Measurements from ENCODE around the gene CTSD.

Gene CTSD

DNA sequence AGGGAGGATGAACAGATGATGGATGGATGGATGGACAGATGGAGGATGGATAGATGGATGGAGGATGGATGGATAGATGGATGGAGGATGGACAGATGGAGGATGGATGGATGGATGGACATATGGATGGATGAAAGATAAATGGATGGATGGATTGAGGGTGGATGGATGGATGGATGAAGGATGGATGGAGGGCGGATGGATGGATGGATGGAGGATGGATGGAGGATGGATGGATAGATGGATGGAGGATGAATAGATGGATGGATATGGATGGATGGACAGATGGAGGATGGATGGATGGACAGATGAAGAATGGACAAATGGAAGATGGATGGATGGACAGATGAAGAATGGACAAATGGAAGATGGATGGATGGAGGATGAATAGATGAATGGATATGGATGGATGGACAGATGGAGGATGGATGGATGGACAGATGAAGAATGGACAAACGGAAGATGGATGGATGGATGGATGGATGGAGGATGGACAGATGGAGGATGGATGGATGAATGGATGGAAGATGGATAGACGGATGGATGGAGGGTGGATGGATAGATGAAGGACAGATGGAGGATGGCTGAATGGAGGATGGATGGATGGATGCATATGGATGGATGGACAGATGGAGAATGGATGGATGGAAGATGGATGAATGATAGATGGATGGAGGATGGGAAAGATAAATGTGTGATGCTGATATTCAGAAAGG, 20.7 kb downstream of the CTSD start:
- peaks cover 0 to 23% (median 13%) of the 10 kb centered on the region in 3 experiments for H3K27me3 ChIP-seq (ENCODE audit: control insufficient read depth in 3 of 3, insufficient read depth in 3 of 3, low read depth in 1 of 3, low read length in 3 of 3)

DNA sequence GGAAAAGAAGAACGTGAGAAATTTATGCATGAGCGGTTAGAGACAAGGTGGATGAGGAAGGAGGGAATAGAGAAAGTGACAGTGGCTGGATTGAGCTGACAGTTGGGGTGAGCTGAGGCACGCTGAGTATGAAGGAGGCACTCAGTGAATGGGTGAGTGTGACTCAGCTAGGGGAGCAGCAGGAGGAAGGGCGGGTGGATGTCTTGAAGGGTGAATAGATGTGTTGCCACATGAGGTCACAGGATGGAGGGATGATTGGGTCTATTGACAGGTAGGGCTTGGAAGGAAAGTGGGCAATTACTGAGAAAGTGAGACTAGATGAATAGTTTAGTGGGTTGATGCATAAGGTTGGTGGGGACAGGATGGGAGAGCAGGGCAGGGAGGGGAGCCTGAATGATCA, 21.4 kb downstream of the CTSD start:
- Histone ChIP-seq H3K4me1 (ENCODE audit: control insufficient read depth in 2 of 2, insufficient read depth in 1 of 2, low read depth in 1 of 2, low read length in 2 of 2) (peaks cover 0 to 2% of the 10 kb centered on the region in 2 donors), H3K4me3 (ENCODE audit: low read length in 2 of 2) (no peak overlapping the region), H3K23ac (ENCODE audit: low read depth, low read length, poor library complexity) (no peak overlapping the region), H3K27ac (replicated peaks; ENCODE audit: low read length) (no peak overlapping the region), H3K36me3 (replicated peaks in 1 of 2; ENCODE audit: control insufficient read depth in 2 of 2, insufficient read depth in 2 of 2, low read length in 2 of 2) (peaks cover 0 to 3% of the 10 kb centered on the region in 2 donors), H3K79me1 (ENCODE audit: low read depth, low read length) (no peaks in the 10 kb centered on the region), H3K27me3 (ENCODE audit: control insufficient read depth in 3 of 3, insufficient read depth in 3 of 3, low read depth in 1 of 3, low read length in 3 of 3) (peaks cover 0 to 17% (median 6%) of the 10 kb centered on the region in 3 experiments), H2BK15ac (ENCODE audit: low read length) (no peak overlapping the region), H4K8ac (ENCODE audit: low read depth, low read length) (no peak overlapping the region), H3K4me2 (ENCODE audit: insufficient read depth, low read length, poor library complexity, severe bottlenecking) (no peak overlapping the region), H3K14ac (ENCODE audit: low read length) (no peak overlapping the region), H2BK12ac (ENCODE audit: low read length) (no peak overlapping the region), H2BK120ac (ENCODE audit: low read depth, low read length) (no peak overlapping the region), H3K4ac (ENCODE audit: low read length) (no peak overlapping the region), H3K9ac (ENCODE audit: low read depth, low read length, poor library complexity) (no peak overlapping the region), H2AFZ (ENCODE audit: low read length) (no peak overlapping the region), H3K18ac (ENCODE audit: low read length) (no peak overlapping the region), H2BK5ac (ENCODE audit: low read length) (no peak overlapping the region), H2AK5ac (ENCODE audit: low read depth, low read length) (no peak overlapping the region), H3K9me3 (replicated peaks in 1 of 2; ENCODE audit: control insufficient read depth in 2 of 2, insufficient read depth in 1 of 2, low read depth in 1 of 2, low read length in 2 of 2) (peaks cover 0 to 9% of the 10 kb centered on the region in 2 donors), H4K91ac (ENCODE audit: low read depth, low read length, poor library complexity) (no peak overlapping the region)
- no peak for DNase-seq (ENCODE audit: low spot score)
- 100% methylated on average over 1 of the region's 4 CpGs; no CpG with 5 or more reads in 1 of the 2 donors for WGBS, 2 donors (ENCODE audit: extremely low coverage in 2 of 2, insufficient read length in 2 of 2, insufficient replicate concordance in 1 of 2)

More for the DNA sequence above, 20.7 kb downstream of the CTSD start:
- whole genome bisulfite sequencing, 2 donors (ENCODE audit: extremely low coverage in 2 of 2, insufficient read length in 2 of 2, insufficient replicate concordance in 1 of 2) = 100% methylated on average over 1 to 2 of the region's 3 CpGs
- H3K18ac ChIP-seq (ENCODE audit: low read length) = no peak overlapping the region
- H3K4ac ChIP-seq (ENCODE audit: low read length) = no peak overlapping the region
- no peak overlapping the region for H4K8ac ChIP-seq (ENCODE audit: low read depth, low read length)
- no peak for DNase-seq (ENCODE audit: low spot score)
- H3K4me3 ChIP-seq (ENCODE audit: low read length in 2 of 2) = no peak overlapping the region
- H3K9ac ChIP-seq (ENCODE audit: low read depth, low read length, poor library complexity) = peak overlapping the region; percentile 55
- H3K79me1 ChIP-seq (ENCODE audit: low read depth, low read length) = no peaks in the 10 kb centered on the region
- no peak overlapping the region for H4K91ac ChIP-seq (ENCODE audit: low read depth, low read length, poor library complexity)
- H3K14ac ChIP-seq (ENCODE audit: low read length) = no peak overlapping the region
- H2BK5ac ChIP-seq (ENCODE audit: low read length) = no peak overlapping the region
- no peak overlapping the region for H2AK5ac ChIP-seq (ENCODE audit: low read depth, low read length)
- peaks cover 0 to 2% of the 10 kb centered on the region in 2 donors for H3K4me1 ChIP-seq (ENCODE audit: control insufficient read depth in 2 of 2, insufficient read depth in 1 of 2, low read depth in 1 of 2, low read length in 2 of 2)
- H3K23ac ChIP-seq (ENCODE audit: low read depth, low read length, poor library complexity) = no peak overlapping the region
- no peak overlapping the region for H3K27ac ChIP-seq (replicated peaks; ENCODE audit: low read length)
- peaks cover 0 to 8% of the 10 kb centered on the region in 2 donors for H3K9me3 ChIP-seq (replicated peaks in 1 of 2; ENCODE audit: control insufficient read depth in 2 of 2, insufficient read depth in 1 of 2, low read depth in 1 of 2, low read length in 2 of 2)
- H3K4me2 ChIP-seq (ENCODE audit: insufficient read depth, low read length, poor library complexity, severe bottlenecking) = no peak overlapping the region
- no peak overlapping the region for H2BK12ac ChIP-seq (ENCODE audit: low read length)
- H2AFZ ChIP-seq (ENCODE audit: low read length) = no peak overlapping the region
- H2BK15ac ChIP-seq (ENCODE audit: low read length) = no peak overlapping the region
- H2BK120ac ChIP-seq (ENCODE audit: low read depth, low read length) = no peak overlapping the region
- H3K36me3 ChIP-seq (replicated peaks in 1 of 2; ENCODE audit: control insufficient read depth in 2 of 2, insufficient read depth in 2 of 2, low read length in 2 of 2) = peaks cover 0 to 3% of the 10 kb centered on the region in 2 donors

DNA sequence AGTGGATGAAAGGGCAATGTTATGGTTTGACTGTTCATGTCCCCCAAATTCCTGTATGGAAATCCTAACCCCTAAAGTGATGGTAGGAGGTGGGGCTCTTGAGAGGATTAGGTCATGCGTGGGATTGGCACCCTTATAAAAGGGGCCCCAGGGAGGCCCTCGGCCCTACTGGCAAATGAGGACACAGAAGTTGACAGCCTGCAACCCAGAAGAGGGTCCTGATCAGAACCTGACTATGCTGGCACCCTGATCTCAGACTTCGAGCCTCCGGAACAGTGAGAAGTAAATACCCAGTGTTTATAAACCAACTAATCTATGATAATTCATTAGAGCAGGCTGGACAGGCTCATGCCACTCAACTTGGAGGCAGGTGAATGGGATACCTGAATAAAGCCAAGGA, 22.0 kb downstream of the CTSD start:
- Histone ChIP-seq H3K18ac (ENCODE audit: low read length) (no peak overlapping the region), H3K9me3 (replicated peaks in 1 of 2; ENCODE audit: control insufficient read depth in 2 of 2, insufficient read depth in 1 of 2, low read depth in 1 of 2, low read length in 2 of 2) (peaks cover 0 to 11% of the 10 kb centered on the region in 2 donors), H3K9ac (ENCODE audit: low read depth, low read length, poor library complexity) (no peak overlapping the region), H3K23ac (ENCODE audit: low read depth, low read length, poor library complexity) (no peak overlapping the region), H2AK5ac (ENCODE audit: low read depth, low read length) (no peak overlapping the region), H3K4ac (ENCODE audit: low read length) (no peak overlapping the region), H3K79me1 (ENCODE audit: low read depth, low read length) (no peaks in the 10 kb centered on the region), H3K4me2 (ENCODE audit: insufficient read depth, low read length, poor library complexity, severe bottlenecking) (no peak overlapping the region), H2AFZ (ENCODE audit: low read length) (no peak overlapping the region), H3K36me3 (replicated peaks in 1 of 2; ENCODE audit: control insufficient read depth in 2 of 2, insufficient read depth in 2 of 2, low read length in 2 of 2) (peaks cover 0 to 3% of the 10 kb centered on the region in 2 donors), H4K8ac (ENCODE audit: low read depth, low read length) (no peak overlapping the region), H2BK15ac (ENCODE audit: low read length) (no peak overlapping the region), H3K27me3 (ENCODE audit: control insufficient read depth in 3 of 3, insufficient read depth in 3 of 3, low read depth in 1 of 3, low read length in 3 of 3) (peaks cover 0 to 14% (median 2%) of the 10 kb centered on the region in 3 experiments), H3K4me1 (ENCODE audit: control insufficient read depth in 2 of 2, insufficient read depth in 1 of 2, low read depth in 1 of 2, low read length in 2 of 2) (peaks cover 0 to 2% of the 10 kb centered on the region in 2 donors), H3K14ac (ENCODE audit: low read length) (no peak overlapping the region), H2BK5ac (ENCODE audit: low read length) (no peak overlapping the region), H3K4me3 (ENCODE audit: low read length in 2 of 2) (no peak overlapping the region), H3K27ac (replicated peaks; ENCODE audit: low read length) (no peak overlapping the region), H4K91ac (ENCODE audit: low read depth, low read length, poor library complexity) (no peak overlapping the region), H2BK12ac (ENCODE audit: low read length) (no peak overlapping the region), H2BK120ac (ENCODE audit: low read depth, low read length) (no peak overlapping the region)
- DNase-seq (ENCODE audit: low spot score) = no peak
- WGBS, 2 donors (ENCODE audit: extremely low coverage in 2 of 2, insufficient read length in 2 of 2, insufficient replicate concordance in 1 of 2) = no CpG with 5 or more reads among the region's 4 CpGs

DNA sequence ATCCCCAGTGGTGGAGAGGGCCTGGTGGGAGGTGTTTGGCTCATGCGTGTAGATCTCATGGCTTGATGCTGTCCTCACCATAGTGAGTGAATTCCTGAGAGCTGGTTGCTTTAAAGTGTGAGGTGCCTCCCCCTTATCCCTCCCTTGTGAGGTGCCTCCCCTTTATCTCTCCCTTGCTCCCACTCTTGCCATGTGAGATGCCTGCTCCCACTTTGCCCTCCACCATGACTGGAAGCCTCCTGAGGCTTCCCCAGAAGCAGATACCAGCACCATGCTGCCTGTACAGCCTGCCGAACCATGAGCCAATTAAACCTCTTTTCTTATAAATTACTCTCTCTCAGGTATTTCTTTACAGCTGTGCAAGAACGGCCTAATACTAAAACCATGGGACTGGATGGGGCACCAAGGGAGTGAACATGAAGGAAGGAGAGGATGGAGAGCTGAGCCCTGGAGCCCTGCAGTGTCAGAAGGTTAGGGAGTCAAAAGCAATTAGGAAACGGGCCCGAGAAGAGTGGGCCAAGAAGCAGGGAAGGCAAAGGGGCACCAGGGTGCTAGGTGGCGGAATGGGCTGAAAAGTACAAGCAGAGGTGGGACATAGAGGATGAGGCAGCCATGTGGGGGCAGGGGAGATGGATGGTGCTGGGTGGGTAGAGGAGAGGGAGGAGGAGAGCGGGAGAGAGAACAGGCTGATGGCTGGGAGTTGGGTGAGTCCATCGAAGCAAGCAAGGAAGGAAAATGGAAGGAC, 22.8 kb downstream of the CTSD start:
- WGBS, 2 donors (ENCODE audit: extremely low coverage in 2 of 2, insufficient read length in 2 of 2, insufficient replicate concordance in 1 of 2) = no CpG with 5 or more reads among the region's 8 CpGs
- Histone ChIP-seq H3K18ac (ENCODE audit: low read length) (peak overlapping the region; percentile 32), H2BK120ac (ENCODE audit: low read depth, low read length) (no peak overlapping the region), H4K91ac (ENCODE audit: low read depth, low read length, poor library complexity) (no peak overlapping the region), H2BK5ac (ENCODE audit: low read length) (no peak overlapping the region), H3K36me3 (replicated peaks in 1 of 2; ENCODE audit: control insufficient read depth in 2 of 2, insufficient read depth in 2 of 2, low read length in 2 of 2) (peaks cover 0 to 2% of the 10 kb centered on the region in 2 donors), H3K27me3 (ENCODE audit: control insufficient read depth in 3 of 3, insufficient read depth in 3 of 3, low read depth in 1 of 3, low read length in 3 of 3) (peaks cover 0 to 14% (median 0%) of the 10 kb centered on the region in 3 experiments), H3K4ac (ENCODE audit: low read length) (no peak overlapping the region), H3K14ac (ENCODE audit: low read length) (no peak overlapping the region), H3K79me1 (ENCODE audit: low read depth, low read length) (no peaks in the 10 kb centered on the region), H3K9ac (ENCODE audit: low read depth, low read length, poor library complexity) (no peak overlapping the region), H4K8ac (ENCODE audit: low read depth, low read length) (no peak overlapping the region), H3K4me1 (ENCODE audit: control insufficient read depth in 2 of 2, insufficient read depth in 1 of 2, low read depth in 1 of 2, low read length in 2 of 2) (peaks cover 0 to 2% of the 10 kb centered on the region in 2 donors), H3K23ac (ENCODE audit: low read depth, low read length, poor library complexity) (no peak overlapping the region), H2BK12ac (ENCODE audit: low read length) (no peak overlapping the region), H3K4me2 (ENCODE audit: insufficient read depth, low read length, poor library complexity, severe bottlenecking) (no peak overlapping the region), H2BK15ac (ENCODE audit: low read length) (no peak overlapping the region), H2AK5ac (ENCODE audit: low read depth, low read length) (no peak overlapping the region), H2AFZ (ENCODE audit: low read length) (no peak overlapping the region), H3K27ac (replicated peaks; ENCODE audit: low read length) (no peak overlapping the region), H3K9me3 (replicated peaks in 1 of 2; ENCODE audit: control insufficient read depth in 2 of 2, insufficient read depth in 1 of 2, low read depth in 1 of 2, low read length in 2 of 2) (peaks cover 0 to 13% of the 10 kb centered on the region in 2 donors), H3K4me3 (ENCODE audit: low read length in 2 of 2) (no peak overlapping the region)
- DNase-seq (ENCODE audit: low spot score) = no peak
